Breast epithelium (tissue), 4 donors: ENCODE measurements around the gene LSM12. TPM values are rescaled to one million over a fixed set of nuclear protein-coding genes. Genes with fewer than 3 reads are reported as not detected.
A peak's percentile ranks its signal among the peaks of the same experiment; 100 is the strongest.

Experiments used
- DNase-seq, 2 donors: peaks; one replicate each; pipeline ENCODE4 v3.0.0-alpha.2; 2019; ENCODE audit warnings: low spot score in 2 of 2
- H3K27ac ChIP-seq, 2 donors: fragments of 200-600 bp; sonication (generic) in 1 of 2; one replicate each; pipeline ENCODE4 v1.5.1; 2016 to 2019; ENCODE audit warnings: mild to moderate bottlenecking in 1 of 2
- H3K27me3 ChIP-seq, 2 donors: fragments of 200-600 bp; sonication (generic) in 1 of 2; one replicate each; pipeline versions ENCODE4 v1.5.1 to v1.6.0; 2017 to 2019; ENCODE audit warnings: control low read depth in 1 of 2, mild to moderate bottlenecking in 1 of 2
- H3K36me3 ChIP-seq: fragments of 200-600 bp; one replicate; pipeline ENCODE4 v1.5.1; 2019
- H3K4me1 ChIP-seq, 2 donors: fragments of 200-600 bp; sonication (generic); one replicate each; pipeline ENCODE4 v1.5.1; 2016 to 2019; ENCODE audit warnings: control low read depth in 1 of 2
- H3K4me3 ChIP-seq, 3 donors: fragments of 200-600 bp; sonication (generic); 1 replicate in 2 of 3; 2 replicates in 1 of 3; pipeline ENCODE4 v1.5.1; 2016 to 2019; ENCODE audit warnings: mild to moderate bottlenecking in 3 of 3, moderate library complexity in 2 of 3
- H3K9me3 ChIP-seq, 2 donors: fragments of 200-600 bp; sonication (generic) in 1 of 2; one replicate each; pipeline ENCODE4 v1.5.1; 2016 to 2019; ENCODE audit warnings: control low read depth in 1 of 2
- POLR2A ChIP-seq: fragments of 450-650 bp; IDR thresholded peaks from one replicate; pipeline ENCODE4 v1.6.1; 2016; ENCODE audit warnings: antibody characterized with exemption, mild to moderate bottlenecking, moderate library complexity
- POLR2AphosphoS5 ChIP-seq, 3 donors: sonication (generic); formaldehyde crosslinking; IDR thresholded peaks; one replicate each; pipeline ENCODE4 v1.6.1; 2017; ENCODE audit warnings: antibody characterized with exemption in 3 of 3
- intact Hi-C: fragments of 100-400 bp; cut with DNase I; formaldehyde crosslinking; loops from one replicate; pipeline ENCODE4 v1.15.1; 2023; ENCODE audit warnings: low total_unique reads
- total RNA-seq, 3 donors: library from RNA; depleted of rRNA; stranded (reverse); fragments of >200 nt; gene quantifications; one replicate each; pipeline ENCODE4 v1.1.0, GENCODE V29; 2016
- TF ChIP-seq, protein P1 (sequence below), 3 donors: fragments of 450-650 bp; IDR thresholded peaks; one replicate each; pipeline ENCODE4 v1.5.1; 2016 to 2017; ENCODE audit warnings: antibody characterized with exemption in 3 of 3, mild to moderate bottlenecking in 3 of 3, moderate library complexity in 3 of 3

LSM12 gene
- total RNA-seq, 3 donors from 2014 or later = 36.8 to 45.4 (median 43.6) TPM

DNA sequence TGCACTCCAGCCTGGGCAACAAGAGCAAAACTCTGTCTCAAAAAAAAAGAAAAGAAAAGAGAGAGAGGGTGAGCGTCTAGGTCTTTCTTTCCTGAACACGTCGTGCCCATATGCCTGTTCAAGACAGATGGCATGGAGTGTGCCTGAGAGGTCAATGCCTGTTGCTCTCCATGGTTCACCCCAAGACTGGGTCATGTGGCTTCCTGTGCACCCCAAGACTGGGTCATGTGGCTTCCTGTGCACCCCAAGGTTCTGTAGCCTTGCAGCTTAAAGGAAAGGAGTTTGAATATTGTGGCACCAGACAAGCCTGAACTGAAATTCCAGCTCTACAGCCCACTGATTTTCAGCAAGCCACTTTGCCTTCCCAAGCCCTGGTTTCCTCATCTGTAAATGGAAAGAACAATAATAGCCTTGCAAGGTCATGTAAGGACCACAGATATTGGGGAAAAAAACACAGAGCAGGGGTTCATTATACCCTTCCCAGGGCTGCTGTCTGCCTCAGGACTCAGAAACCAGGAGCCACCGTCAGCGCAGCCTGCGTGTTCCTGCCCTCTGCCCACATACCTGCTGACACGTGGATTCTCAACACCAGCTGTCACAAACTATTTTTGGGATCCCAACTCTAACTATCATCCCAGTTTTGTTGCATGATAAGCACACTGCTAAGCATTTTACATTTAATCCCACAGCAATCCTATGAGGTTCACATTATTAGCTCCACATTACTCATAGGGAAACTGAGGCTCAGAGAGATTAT is 80.1 kb downstream of the LSM12 start:
- Histone ChIP-seq H3K36me3 (no peaks in the 10 kb centered on the region), H3K27me3 (peaks cover 0 to 26% of the 10 kb centered on the region in 2 donors), H3K27ac (no peak overlapping the region), H3K4me1 (no peaks in the 10 kb centered on the region), H3K9me3 (no peaks in the 10 kb centered on the region), H3K4me3 (no peak overlapping the region)
- TF ChIP-seq, protein P1, sequence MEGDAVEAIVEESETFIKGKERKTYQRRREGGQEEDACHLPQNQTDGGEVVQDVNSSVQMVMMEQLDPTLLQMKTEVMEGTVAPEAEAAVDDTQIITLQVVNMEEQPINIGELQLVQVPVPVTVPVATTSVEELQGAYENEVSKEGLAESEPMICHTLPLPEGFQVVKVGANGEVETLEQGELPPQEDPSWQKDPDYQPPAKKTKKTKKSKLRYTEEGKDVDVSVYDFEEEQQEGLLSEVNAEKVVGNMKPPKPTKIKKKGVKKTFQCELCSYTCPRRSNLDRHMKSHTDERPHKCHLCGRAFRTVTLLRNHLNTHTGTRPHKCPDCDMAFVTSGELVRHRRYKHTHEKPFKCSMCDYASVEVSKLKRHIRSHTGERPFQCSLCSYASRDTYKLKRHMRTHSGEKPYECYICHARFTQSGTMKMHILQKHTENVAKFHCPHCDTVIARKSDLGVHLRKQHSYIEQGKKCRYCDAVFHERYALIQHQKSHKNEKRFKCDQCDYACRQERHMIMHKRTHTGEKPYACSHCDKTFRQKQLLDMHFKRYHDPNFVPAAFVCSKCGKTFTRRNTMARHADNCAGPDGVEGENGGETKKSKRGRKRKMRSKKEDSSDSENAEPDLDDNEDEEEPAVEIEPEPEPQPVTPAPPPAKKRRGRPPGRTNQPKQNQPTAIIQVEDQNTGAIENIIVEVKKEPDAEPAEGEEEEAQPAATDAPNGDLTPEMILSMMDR (IDR thresholded peaks at IDR 0.05) = no peak
- TF ChIP-seq POLR2AphosphoS5 (IDR thresholded peaks at IDR 0.05) (no peak), POLR2A (no peak)
- intact Hi-C loops = no loop called here
- DNase-seq = no peak

GRCh38 chr17:43984521-43984920 is 82.0 kb downstream of the LSM12 start:
- H3K27ac ChIP-seq = no peak overlapping the region
- intact Hi-C loops = no loop called here

More at GRCh38 chr17:43984521-43984920, 82.0 kb downstream of the LSM12 start:
- no peaks in the 10 kb centered on the region for H3K9me3 ChIP-seq
- no peaks in the 10 kb centered on the region for H3K4me1 ChIP-seq
- no peak for DNase-seq
- TF ChIP-seq, protein P1 (IDR thresholded peaks at IDR 0.05) = no peak
- no peak for TF ChIP-seq POLR2A
- no peak for TF ChIP-seq POLR2AphosphoS5 (IDR thresholded peaks at IDR 0.05)
- H3K27me3 ChIP-seq = peaks cover 0 to 26% of the 10 kb centered on the region in 2 donors
- peak overlapping the region; percentile 39 to 63 (median 50) for H3K4me3 ChIP-seq
- H3K36me3 ChIP-seq = no peaks in the 10 kb centered on the region

Other genes with a start within 250 kb of the LSM12 start
- 10 to 100 TPM; 24.2 to 26.3 (median 26.2) TPM for gene MPP3, start 233.5 kb downstream of the LSM12 start, total RNA-seq
- gene CD300LG, start 219.5 kb downstream of the LSM12 start, total RNA-seq = 10 to 100 TPM; 17.9 to 69.2 (median 51.0) TPM
- gene MPP2, start 159.1 kb downstream of the LSM12 start, total RNA-seq = 1 to 10 TPM; 2.6 to 7.9 (median 3.9) TPM
- gene PPY, start 124.2 kb downstream of the LSM12 start, total RNA-seq = not detected
- under 1 TPM in 2 of 3 donors, not detected in 1; 0.88 to 0.98 TPM for gene PYY, start 112.7 kb downstream of the LSM12 start, total RNA-seq
- 1 to 10 TPM in 2 of 3 donors, under 1 TPM in 1; 0.16 to 5.2 (median 4.7) TPM for gene NAGS, start 62.0 kb downstream of the LSM12 start, total RNA-seq
- 10 to 100 TPM; 28.6 to 80.8 (median 41.0) TPM for gene TMEM101, start 51.7 kb downstream of the LSM12 start, total RNA-seq
- gene G6PC3, start 4.1 kb upstream of the LSM12 start, total RNA-seq = 10 to 100 TPM; 34.7 to 39.8 (median 35.4) TPM
- 10 to 100 TPM; 66.5 to 79.3 (median 75.4) TPM for gene HDAC5, start 57.0 kb upstream of the LSM12 start, total RNA-seq
- 1 to 10 TPM; 1.2 to 2.1 (median 1.6) TPM for gene HROB, start 75.3 kb upstream of the LSM12 start, total RNA-seq
- gene ASB16, start 104.0 kb upstream of the LSM12 start, total RNA-seq = under 1 TPM in 2 of 3 donors, not detected in 1; 0.29 to 0.33 TPM
- gene TMUB2, start 120.3 kb upstream of the LSM12 start, total RNA-seq = 10 to 100 TPM; 36.0 to 52.0 (median 40.6) TPM
- 10 to 100 TPM; 34.7 to 45.8 (median 38.3) TPM for gene ATXN7L3, start 133.2 kb upstream of the LSM12 start, total RNA-seq
- 10 to 100 TPM; 50.1 to 65.1 (median 60.6) TPM for gene UBTF, start 153.0 kb upstream of the LSM12 start, total RNA-seq
- under 1 TPM in 1 of 3 donors, not detected in 2; 0.33 TPM for gene SLC4A1, start 201.5 kb upstream of the LSM12 start, total RNA-seq
- 1 to 10 TPM in 1 of 3 donors, under 1 TPM in 1, not detected in 1; 0.48 to 1.6 TPM for gene RUNDC3A, start 241.9 kb upstream of the LSM12 start, total RNA-seq